Glutamatergic neuron (in vitro differentiated cells): ENCODE results near the gene SLC35G3. TPM values are rescaled to one million over a fixed set of nuclear protein-coding genes. Genes with fewer than 3 reads are reported as not detected.
"Not testable (repeated sequence)": the region's sequence is repeated elsewhere in the genome, so short reads cannot be mapped to it uniquely, and the experiment has no call there.

ENCODE experiments used
- DNase-seq: peaks from one replicate; pipeline ENCODE4 v3.0.0; 2022
- H3K27ac Mint-ChIP-seq: one replicate; pipeline ENCODE4 v1.8.0; 2020; ENCODE audit warnings: mild to moderate bottlenecking, mixed read lengths, inconsistent platforms; ENCODE audit not compliant: unreplicated experiment
- H3K27me3 Mint-ChIP-seq: one replicate; pipeline ENCODE4 v1.8.0; 2020; ENCODE audit warnings: mild to moderate bottlenecking, moderate library complexity, mixed read lengths, inconsistent platforms; ENCODE audit not compliant: unreplicated experiment
- H3K36me3 Mint-ChIP-seq: one replicate; pipeline ENCODE4 v1.8.0; 2020; ENCODE audit warnings: mild to moderate bottlenecking, mixed read lengths, inconsistent platforms; ENCODE audit not compliant: unreplicated experiment
- H3K4me1 Mint-ChIP-seq: one replicate; pipeline ENCODE4 v1.8.0; 2020; ENCODE audit warnings: mild to moderate bottlenecking, low read depth, mixed read lengths, inconsistent platforms; ENCODE audit not compliant: unreplicated experiment
- H3K4me3 Mint-ChIP-seq: one replicate; pipeline ENCODE4 v1.8.0; 2020; ENCODE audit warnings: mild to moderate bottlenecking, mixed read lengths, inconsistent platforms; ENCODE audit not compliant: unreplicated experiment
- H3K9me3 Mint-ChIP-seq: one replicate; pipeline ENCODE4 v1.8.0; 2020; ENCODE audit warnings: mild to moderate bottlenecking, moderate library complexity, mixed read lengths, inconsistent platforms; ENCODE audit not compliant: unreplicated experiment
- long read RNA-seq: library from polyadenylated mRNA; unstranded; transcript quantifications from one replicate; pipeline ENCODE4 v2.0.0, GENCODE V29; 2020; ENCODE audit not compliant: unreplicated experiment
- total RNA-seq: library from RNA; stranded (reverse); fragmentation: NEBNext Ultra II Directional; extraction: Animal tissue kit (Norgen Biotek cat#: 25700); gene quantifications from one replicate; pipeline ENCODE4 v1.2.1, GENCODE V29; 2021; ENCODE audit not compliant: unreplicated experiment
- TF ChIP-seq, protein P1 (sequence below): fragments of 200-600 bp; sonication (generic); IDR thresholded peaks from one replicate; pipeline ENCODE4 v1.5.0; 2021; ENCODE audit not compliant: partially characterized antibody, unreplicated experiment

Gene SLC35G3
- not detected for total RNA-seq
- long read RNA-seq, result 0 reads

DNA sequence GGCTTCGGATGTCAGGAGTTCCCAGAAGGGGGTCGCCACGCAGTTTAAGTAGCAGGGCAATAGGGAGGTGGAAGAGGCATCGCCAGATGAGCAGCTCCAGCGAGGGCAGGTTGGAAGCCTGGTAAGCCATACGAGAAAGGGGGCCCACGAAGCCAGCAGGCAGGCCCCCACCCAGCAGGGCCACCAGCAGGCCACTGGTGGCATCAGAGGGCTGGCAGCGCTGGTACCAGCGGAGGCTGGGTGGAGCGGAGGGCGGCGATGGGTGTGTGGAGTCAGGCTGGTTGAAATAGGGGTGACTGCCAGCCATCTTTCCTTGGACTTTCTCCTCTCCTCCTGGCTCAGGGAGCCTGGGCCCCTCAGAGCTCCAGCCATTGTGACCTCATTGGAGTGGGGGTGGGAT is at the start of gene SLC35G3:
Gene SLC35G3 (minus strand): TSS at position 393 of the 400 bp plus-strand sequence. CDS start 86 bp downstream, at position 307.
- Mint-ChIP-seq H3K9me3 (peaks cover 14% of the 10 kb centered on the region), H3K36me3 (peaks cover 23% of the 10 kb centered on the region), H3K27ac (peak within 1 kb of the TSS; percentile 78)
- not testable (repeated sequence) for H3K4me3 Mint-ChIP-seq, DNase-seq, H3K27me3 Mint-ChIP-seq, H3K4me1 Mint-ChIP-seq

DNA sequence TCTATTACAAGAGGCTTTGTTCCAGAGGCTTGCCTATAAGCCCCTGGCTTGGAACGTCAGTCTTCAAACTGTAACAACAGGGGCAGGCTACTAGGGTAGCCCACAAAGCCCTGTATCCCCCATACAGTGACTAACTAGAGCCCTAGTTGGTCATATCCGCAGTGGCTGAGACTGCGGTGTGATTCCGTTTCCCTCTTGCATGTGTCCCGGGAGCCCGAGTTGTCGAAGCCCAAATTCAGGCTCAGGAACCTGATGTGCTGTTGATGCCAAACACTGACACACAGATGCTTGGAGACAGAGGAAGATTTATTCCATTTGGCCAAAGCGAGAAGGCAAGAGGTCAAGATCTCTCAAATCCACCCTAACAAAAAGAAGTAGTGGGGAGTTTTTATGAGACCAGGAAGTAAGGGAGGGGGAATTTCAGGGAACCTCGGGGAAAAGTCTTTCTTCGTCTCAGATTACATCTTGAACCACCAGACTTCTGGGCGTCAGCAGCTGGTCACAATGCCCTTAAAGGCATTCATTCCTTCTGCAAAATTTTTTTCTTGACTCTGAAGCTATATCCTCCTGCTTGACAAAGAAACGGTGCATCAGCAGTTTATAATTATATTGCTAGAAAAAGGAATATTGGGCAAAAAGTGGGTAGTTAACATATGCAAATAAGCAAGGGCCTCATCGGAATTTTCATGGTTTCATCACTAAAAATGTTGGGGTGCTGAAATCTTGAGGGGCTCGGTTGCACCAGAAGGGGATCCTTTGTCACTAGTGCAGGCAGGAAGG is 49.6 kb upstream of the SLC35G3 start:
- TF ChIP-seq, protein P1, sequence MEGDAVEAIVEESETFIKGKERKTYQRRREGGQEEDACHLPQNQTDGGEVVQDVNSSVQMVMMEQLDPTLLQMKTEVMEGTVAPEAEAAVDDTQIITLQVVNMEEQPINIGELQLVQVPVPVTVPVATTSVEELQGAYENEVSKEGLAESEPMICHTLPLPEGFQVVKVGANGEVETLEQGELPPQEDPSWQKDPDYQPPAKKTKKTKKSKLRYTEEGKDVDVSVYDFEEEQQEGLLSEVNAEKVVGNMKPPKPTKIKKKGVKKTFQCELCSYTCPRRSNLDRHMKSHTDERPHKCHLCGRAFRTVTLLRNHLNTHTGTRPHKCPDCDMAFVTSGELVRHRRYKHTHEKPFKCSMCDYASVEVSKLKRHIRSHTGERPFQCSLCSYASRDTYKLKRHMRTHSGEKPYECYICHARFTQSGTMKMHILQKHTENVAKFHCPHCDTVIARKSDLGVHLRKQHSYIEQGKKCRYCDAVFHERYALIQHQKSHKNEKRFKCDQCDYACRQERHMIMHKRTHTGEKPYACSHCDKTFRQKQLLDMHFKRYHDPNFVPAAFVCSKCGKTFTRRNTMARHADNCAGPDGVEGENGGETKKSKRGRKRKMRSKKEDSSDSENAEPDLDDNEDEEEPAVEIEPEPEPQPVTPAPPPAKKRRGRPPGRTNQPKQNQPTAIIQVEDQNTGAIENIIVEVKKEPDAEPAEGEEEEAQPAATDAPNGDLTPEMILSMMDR, result no peak

DNA sequence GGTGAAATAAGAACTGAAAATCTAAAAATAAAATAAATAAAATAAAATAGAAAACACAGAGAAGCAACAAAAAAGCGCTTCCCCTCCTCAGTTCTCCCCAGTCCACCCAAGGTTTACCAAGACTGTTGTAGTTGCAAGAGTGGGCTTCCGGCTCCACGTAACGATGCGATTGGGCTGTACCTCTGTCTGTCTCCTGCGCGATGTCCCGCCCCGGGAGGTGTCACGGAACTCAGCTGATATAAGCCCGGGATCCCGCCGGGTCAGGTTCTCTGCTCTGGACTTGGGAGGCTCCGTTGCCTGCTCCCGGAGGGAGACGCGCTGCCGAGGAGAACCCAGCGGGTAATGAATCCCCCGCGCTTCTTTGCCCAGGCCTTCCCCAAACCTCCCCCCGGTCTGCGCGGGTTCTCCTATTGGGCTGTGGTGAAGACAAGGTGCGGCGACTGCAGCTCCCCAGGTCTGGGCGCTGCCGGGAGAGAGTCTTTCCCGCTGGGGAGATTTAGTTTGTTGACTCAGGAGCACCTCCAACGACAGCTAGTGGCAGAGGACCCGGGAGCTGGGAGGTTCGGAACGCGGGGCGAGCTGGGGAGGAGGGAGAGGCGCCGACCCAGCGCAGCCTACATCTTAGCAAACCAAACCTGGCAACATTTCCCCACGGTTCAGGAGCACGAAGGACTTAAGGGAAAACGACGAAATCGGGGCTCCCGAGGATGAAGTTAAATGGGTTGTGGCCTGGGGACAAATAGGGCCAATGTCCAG is 48.8 kb upstream of the SLC35G3 start, which contains the start of gene SLFN5:
Gene SLFN5 (plus strand): TSS at position 268 of the 756 bp plus-strand sequence. CDS start 15,619 bp downstream, outside the sequence.
- no peaks in the 10 kb centered on the region for H3K9me3 Mint-ChIP-seq
- H3K4me1 Mint-ChIP-seq, result peaks cover 9% of the 10 kb centered on the region
- peak within 1 kb of the TSS; percentile 89 for H3K27ac Mint-ChIP-seq
- H3K36me3 Mint-ChIP-seq, result no peaks in the 10 kb centered on the region
- TF ChIP-seq, protein P1, result no peak
- H3K27me3 Mint-ChIP-seq, result peaks cover 7% of the 10 kb centered on the region
- H3K4me3 Mint-ChIP-seq, result peak within 1 kb of the TSS; percentile 96
- DNase-seq, result peak; percentile 83

More for the DNA sequence above, 49.6 kb upstream of the SLC35G3 start:
- Mint-ChIP-seq H3K9me3 (no peaks in the 10 kb centered on the region), H3K27me3 (peaks cover 7% of the 10 kb centered on the region), H3K4me3 (peak overlapping the region; percentile 96), H3K4me1 (peaks cover 9% of the 10 kb centered on the region), H3K36me3 (no peaks in the 10 kb centered on the region), H3K27ac (peak overlapping the region; percentile 89)
- peak; percentile 23 for DNase-seq

DNA sequence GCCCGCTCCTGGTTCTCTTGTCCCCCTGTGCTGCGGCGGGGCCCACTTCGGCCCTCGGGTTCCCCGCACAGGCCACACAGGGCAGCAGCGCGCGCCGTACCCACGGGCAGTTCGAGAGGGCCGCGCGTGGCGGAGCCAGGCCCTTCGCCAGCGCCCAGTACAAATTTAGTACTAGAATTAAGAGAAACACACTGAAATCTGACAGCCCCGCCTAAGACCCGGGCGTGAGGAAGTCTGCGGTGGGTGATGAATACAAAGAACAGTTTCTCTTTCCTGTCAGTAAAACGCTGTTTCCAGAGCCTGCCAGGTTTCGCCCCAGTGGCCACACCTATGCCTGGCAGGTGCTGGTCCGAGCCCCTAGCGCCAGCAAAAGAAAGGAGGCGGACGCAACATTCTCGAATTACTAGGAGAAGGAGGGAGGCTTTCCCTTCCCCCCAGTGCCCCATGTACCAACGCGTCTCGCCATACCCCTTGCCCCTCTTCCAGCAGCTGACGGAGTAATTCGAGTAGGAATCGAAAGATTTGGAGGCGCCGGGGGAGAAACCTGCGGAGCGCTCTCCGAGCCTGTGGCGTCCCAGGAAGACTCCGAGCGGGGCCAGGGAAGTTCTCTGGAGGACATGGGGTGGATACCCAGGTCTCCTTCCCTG is 48.1 kb upstream of the SLC35G3 start:
- Mint-ChIP-seq H3K27ac (peak overlapping the region; percentile 40), H3K4me3 (peak overlapping the region; percentile 96), H3K27me3 (peaks cover 7% of the 10 kb centered on the region), H3K36me3 (no peaks in the 10 kb centered on the region), H3K4me1 (peaks cover 9% of the 10 kb centered on the region), H3K9me3 (no peaks in the 10 kb centered on the region)
- TF ChIP-seq, protein P1, result peak; percentile 27
- DNase-seq, result peak; percentile 40

DNA sequence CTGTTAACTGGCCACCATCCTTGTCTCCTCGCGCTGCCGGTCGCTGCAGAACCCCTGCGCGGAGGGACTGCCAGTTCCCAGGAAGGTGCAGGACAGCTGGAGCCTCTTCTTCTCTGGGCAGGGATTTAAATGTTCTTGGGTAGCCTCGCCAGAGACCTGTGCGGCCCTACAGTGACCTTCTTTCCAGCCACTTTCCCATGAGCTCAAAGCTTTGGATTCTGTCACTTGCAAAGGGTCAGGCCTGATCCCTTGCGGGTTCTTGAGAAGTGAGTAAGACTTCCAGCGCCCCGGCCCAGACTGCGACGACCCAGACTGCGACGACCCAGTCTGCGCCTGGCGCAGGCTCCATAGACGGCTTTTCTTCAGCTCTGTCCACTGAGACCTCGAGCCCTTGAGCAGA is 47.3 kb upstream of the SLC35G3 start:
- Mint-ChIP-seq H3K36me3 (no peaks in the 10 kb centered on the region), H3K4me1 (peaks cover 9% of the 10 kb centered on the region), H3K27me3 (peaks cover 7% of the 10 kb centered on the region), H3K27ac (no peak overlapping the region), H3K9me3 (no peaks in the 10 kb centered on the region), H3K4me3 (peak overlapping the region; percentile 96)
- TF ChIP-seq, protein P1, result no peak
- no peak for DNase-seq
